Gastrocnemius medialis (tissue), 4 donors: ENCODE measurements around the gene TH. TPM values are rescaled to one million over a fixed set of nuclear protein-coding genes. Genes with fewer than 3 reads are reported as not detected.

Experiments
- ATAC-seq, 2 donors: fragments of 150-250 bp; one replicate each; pipeline ENCODE4 v1.9.1; 2016
- DNase-seq, 2 donors: peaks; one replicate each; pipeline ENCODE4 v3.0.0-alpha.2; 2019
- H3K27ac ChIP-seq, 4 donors: fragments of 200-600 bp; sonication (generic); 1 replicate in 1 of 4; 2 replicates in 3 of 4; pipeline ENCODE4 v1.5.1; 2016 to 2018; ENCODE audit warnings: mild to moderate bottlenecking in 2 of 4, moderate library complexity in 1 of 4
- H3K27me3 ChIP-seq, 3 donors: fragments of 200-600 bp; sonication (generic) in 2 of 3; 1 replicate in 1 of 3; 2 replicates in 2 of 3; pipeline versions ENCODE4 v1.5.1 to v1.6.0; 2016 to 2019; ENCODE audit warnings: mild to moderate bottlenecking in 1 of 3, moderate library complexity in 1 of 3
- H3K36me3 ChIP-seq, 2 donors: fragments of 200-600 bp; sonication (generic) in 1 of 2; one replicate each; pipeline ENCODE4 v1.5.1; 2017 to 2018
- H3K4me1 ChIP-seq, 2 donors: fragments of 200-600 bp; sonication (generic) in 1 of 2; one replicate each; pipeline ENCODE4 v1.5.1; 2016 to 2017; ENCODE audit warnings: mild to moderate bottlenecking in 2 of 2
- H3K4me3 ChIP-seq, 4 donors: fragments of 200-600 bp; sonication (generic) in 3 of 4; 1 replicate in 1 of 4; 2 replicates in 3 of 4; pipeline ENCODE4 v1.5.1; 2016 to 2019; ENCODE audit warnings: mild to moderate bottlenecking in 2 of 4
- H3K9me3 ChIP-seq, 3 donors: fragments of 200-600 bp; sonication (generic) in 2 of 3; 1 replicate in 1 of 3; 2 replicates in 2 of 3; pipeline ENCODE4 v1.5.1; 2016 to 2019
- CTCF ChIP-seq, 5 experiments: fragments of 450-650 bp in 3 of 5; fragments of 200-600 bp in 2 of 5; sonication (generic) in 2 of 5; IDR thresholded peaks in 4 of 5; conservative IDR thresholded peaks in 1 of 5; 1 replicate in 4 of 5; 2 replicates in 1 of 5; pipeline ENCODE4 v1.5.1; 2016 to 2019; ENCODE audit warnings: antibody characterized with exemption in 5 of 5, mild to moderate bottlenecking in 3 of 5, moderate library complexity in 3 of 5
- POLR2A ChIP-seq, 2 donors: fragments of 450-650 bp; IDR thresholded peaks; one replicate each; pipeline ENCODE4 v1.6.1; 2017; ENCODE audit warnings: antibody characterized with exemption in 2 of 2, mild to moderate bottlenecking in 2 of 2, moderate library complexity in 2 of 2
- in situ Hi-C, 4 donors: fragments of 200-750 bp; cut with MboI; loops; one replicate each; pipeline versions ENCODE4 v1.15.0 to v1.8.0; 2017; ENCODE audit warnings: low sequenced_read_pairs in 4 of 4
- intact Hi-C: fragments of 100-400 bp; cut with DNase I; formaldehyde crosslinking; loops from one replicate; pipeline ENCODE4 v1.15.1; 2023; ENCODE audit warnings: low total_unique reads
- total RNA-seq, 4 donors: library from RNA; depleted of rRNA; stranded (reverse); fragments of >200 nt; gene quantifications; one replicate each; pipeline versions ENCODE4 v1.1.0 to v1.2.3, GENCODE V29; 2016

Gene TH
- total RNA-seq, 4 donors from 2014 or later: not detected

GRCh38 chr11:2129699-2130366, 41.8 kb downstream of the TH start:
- DNase-seq: no peak
- H3K27ac ChIP-seq: no peak overlapping the region
- no peak overlapping the region for H3K4me3 ChIP-seq
- peaks cover 11 to 18% (median 11%) of the 10 kb centered on the region in 3 donors for H3K27me3 ChIP-seq
- no peaks in the 10 kb centered on the region for H3K36me3 ChIP-seq
- no peak for ATAC-seq
- H3K9me3 ChIP-seq: no peaks in the 10 kb centered on the region
- in situ Hi-C loops (loop anchor here in 1 of 4 donors (25.0 kb wide), 1 partner anchor 93 kb away; no protein-coding TSS in a partner anchor), intact Hi-C loops (no loop called here)
- no peak for TF ChIP-seq CTCF (IDR thresholded peaks at IDR 0.05 in 4 of 5, conservative IDR thresholded peaks at IDR 0.05 in 1 of 5)
- TF ChIP-seq POLR2A (IDR thresholded peaks at IDR 0.05): no peak
- no peaks in the 10 kb centered on the region for H3K4me1 ChIP-seq

GRCh38 chr11:2129308-2129698, 42.3 kb downstream of the TH start:
- Histone ChIP-seq H3K27ac (no peak overlapping the region), H3K9me3 (no peaks in the 10 kb centered on the region), H3K36me3 (no peaks in the 10 kb centered on the region), H3K4me3 (no peak overlapping the region), H3K4me1 (no peaks in the 10 kb centered on the region), H3K27me3 (peaks cover 7 to 18% (median 11%) of the 10 kb centered on the region in 3 donors)
- in situ Hi-C loops (loop anchor here in 1 of 4 donors (25.0 kb wide), 1 partner anchor 92 kb away; no protein-coding TSS in a partner anchor), intact Hi-C loops (no loop called here)
- no peak for DNase-seq
- no peak for TF ChIP-seq CTCF (IDR thresholded peaks at IDR 0.05 in 4 of 5, conservative IDR thresholded peaks at IDR 0.05 in 1 of 5)
- TF ChIP-seq POLR2A (IDR thresholded peaks at IDR 0.05): no peak
- no peak for ATAC-seq

- intact Hi-C loops: no loop called here
- no peaks in the 10 kb centered on the region for H3K36me3 ChIP-seq
- H3K4me1 ChIP-seq: no peaks in the 10 kb centered on the region
- H3K27me3 ChIP-seq: peaks cover 3 to 15% (median 11%) of the 10 kb centered on the region in 3 donors
- TF ChIP-seq CTCF (IDR thresholded peaks at IDR 0.05 in 4 of 5, conservative IDR thresholded peaks at IDR 0.05 in 1 of 5): no peak
- TF ChIP-seq POLR2A (IDR thresholded peaks at IDR 0.05): no peak
- no peak overlapping the region for H3K27ac ChIP-seq
- H3K4me3 ChIP-seq: no peak overlapping the region
- in situ Hi-C loops: loop anchor here in 1 of 4 donors (25.0 kb wide), 1 partner anchor 91 kb away; no protein-coding TSS in a partner anchor
- no peaks in the 10 kb centered on the region for H3K9me3 ChIP-seq
- ATAC-seq (no peak), DNase-seq (no peak)
Observed at GRCh38 chr11:2128511-2129307, 42.9 kb downstream of the TH start.

- Histone ChIP-seq H3K9me3 (no peaks in the 10 kb centered on the region), H3K27me3 (peaks cover 3 to 13% (median 11%) of the 10 kb centered on the region in 3 donors), H3K4me1 (no peaks in the 10 kb centered on the region), H3K4me3 (no peak overlapping the region), H3K36me3 (no peaks in the 10 kb centered on the region), H3K27ac (no peak overlapping the region)
- TF ChIP-seq POLR2A (IDR thresholded peaks at IDR 0.05) (no peak), CTCF (IDR thresholded peaks at IDR 0.05 in 4 of 5, conservative IDR thresholded peaks at IDR 0.05 in 1 of 5) (no peak)
- intact Hi-C loops: no loop called here
- ATAC-seq (no peak), DNase-seq (no peak)
- in situ Hi-C loops: loop anchor here in 1 of 4 donors (25.0 kb wide), 1 partner anchor 91 kb away; no protein-coding TSS in a partner anchor
Observed at GRCh38 chr11:2128130-2128510, 43.5 kb downstream of the TH start.
